ENCODE results near the gene HOXA3. TPM values are rescaled to one million over a fixed set of nuclear protein-coding genes. Genes with fewer than 3 reads are reported as not detected.
A peak's percentile ranks its signal among the peaks of the same experiment; 100 is the strongest.

HOXA3 gene
- polyA plus RNA-seq, 3 donors = not detected

DNA sequence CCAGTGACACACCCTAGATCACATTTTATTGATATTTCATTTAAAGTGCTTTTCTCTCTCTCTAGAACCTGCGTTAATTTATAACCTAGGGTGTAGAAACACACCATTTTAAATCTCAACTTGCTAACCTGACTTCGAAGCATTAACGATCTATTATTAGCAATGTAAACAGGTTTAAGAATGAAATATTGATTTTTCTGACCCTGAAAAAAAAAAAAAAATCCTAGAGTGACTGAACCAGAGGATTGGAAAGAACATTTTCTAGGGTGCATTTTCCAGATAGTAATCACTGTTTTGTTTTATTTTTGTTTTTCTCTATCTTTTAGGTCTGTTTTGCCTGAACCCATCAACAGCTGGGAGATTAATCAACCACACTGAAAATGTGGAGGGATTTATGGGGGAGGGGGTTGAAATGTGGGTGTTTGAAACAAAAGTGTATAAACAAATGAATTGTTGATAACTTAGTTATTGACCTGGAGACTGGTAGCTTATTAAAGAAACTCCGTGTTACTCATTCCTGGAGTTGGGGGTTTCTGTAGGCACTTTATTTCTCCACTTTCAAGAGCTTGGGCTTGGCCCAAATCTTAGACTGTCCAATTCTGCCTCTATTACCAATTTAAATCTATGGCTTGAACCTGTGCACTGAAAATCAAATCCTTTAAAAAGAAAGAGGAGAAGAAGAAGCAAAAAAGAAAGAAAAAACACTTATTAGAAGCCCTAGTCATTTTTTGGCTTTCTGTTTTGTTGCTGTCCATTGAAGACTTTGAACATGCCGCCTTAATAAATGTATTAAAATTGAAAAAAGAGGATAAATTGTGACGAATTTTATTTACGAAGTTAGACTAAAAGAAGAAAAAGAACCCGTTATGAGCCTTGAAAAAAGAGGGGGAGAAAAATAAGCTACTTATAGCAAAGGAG lies 52.7 kb downstream of the HOXA3 start:
- Mint-ChIP-seq H3K27me3 (ENCODE audit: low read depth in 3 of 3) (peaks cover 74 to 88% (median 75%) of the 10 kb centered on the region in 3 donors), H3K9me3 (peaks cover 0 to 48% (median 19%) of the 10 kb centered on the region in 7 donors), H3K4me3 (peak overlapping the region in 1 of 2 donors; percentile 95), H3K27ac (no peak overlapping the region), H3K36me3 (peaks cover 55 to 61% of the 10 kb centered on the region in 2 donors), H3K4me1 (peaks cover 61% of the 10 kb centered on the region)
- Histone ChIP-seq H3K9ac (ENCODE audit: insufficient read depth, low read length, poor library complexity, severe bottlenecking) (no peak overlapping the region), H3K4me3 (replicated peaks in 1 of 3; ENCODE audit: low read depth in 2 of 3, low read length in 3 of 3) (no peak overlapping the region), H4K20me1 (ENCODE audit: insufficient read depth, low read length) (peaks cover 77% of the 10 kb centered on the region), H3K4me2 (replicated peaks; ENCODE audit: extremely low read depth, low read length, poor library complexity, severe bottlenecking) (no peak overlapping the region), H3K36me3 (replicated peaks in 1 of 2; ENCODE audit: control insufficient read depth in 1 of 2, insufficient read depth in 2 of 2, low read length in 2 of 2) (peaks cover 9 to 32% of the 10 kb centered on the region in 2 donors), H3K9me3 (replicated peaks in 1 of 2; ENCODE audit: control insufficient read depth in 1 of 2, insufficient read depth in 1 of 2, low read length in 2 of 2) (peaks cover 0 to 24% of the 10 kb centered on the region in 2 donors), H3K27me3 (ENCODE audit: control insufficient read depth in 2 of 2, insufficient read depth in 2 of 2, low read length in 2 of 2) (peaks cover 53 to 82% of the 10 kb centered on the region in 2 donors), H2AFZ (ENCODE audit: insufficient read depth, low read depth, low read length, poor library complexity, severe bottlenecking) (no peak overlapping the region), H3K4me1 (ENCODE audit: control insufficient read depth in 1 of 2, insufficient read depth in 2 of 2, low read length in 2 of 2) (peaks cover 48 to 53% of the 10 kb centered on the region in 2 donors), H3K27ac (ENCODE audit: low read depth in 1 of 2, low read length in 2 of 2) (no peak overlapping the region), H3K79me2 (ENCODE audit: insufficient read depth, low read length) (peaks cover 31% of the 10 kb centered on the region)
- DNase-seq = no peak
- WGBS (ENCODE audit: insufficient coverage) = no CpG with 5 or more reads among the region's 8 CpGs
- no peak for TF ChIP-seq CTCF (IDR thresholded peaks at IDR 0.05)
- intact Hi-C loops (cut with micrococcal nuclease) = loop anchor here (5.0 to 10.0 kb wide), 3 partner anchors 58 to 237 kb away; partner anchors contain the start of genes HOXA7 (in 1 of the 2) and SKAP2 (in 1 of the 2)

- Mint-ChIP-seq H3K4me3 (peak overlapping the region; percentile 89 to 95), H3K9me3 (peaks cover 0 to 54% (median 24%) of the 10 kb centered on the region in 7 donors), H3K27ac (peak overlapping the region in 1 of 7 donors; percentile 43), H3K4me1 (peaks cover 68% of the 10 kb centered on the region), H3K27me3 (ENCODE audit: low read depth in 3 of 3) (peaks cover 74 to 88% (median 75%) of the 10 kb centered on the region in 3 donors), H3K36me3 (peaks cover 61 to 68% of the 10 kb centered on the region in 2 donors)
- Histone ChIP-seq H3K36me3 (replicated peaks in 1 of 2; ENCODE audit: control insufficient read depth in 1 of 2, insufficient read depth in 2 of 2, low read length in 2 of 2) (peaks cover 9 to 32% of the 10 kb centered on the region in 2 donors), H3K9me3 (replicated peaks in 1 of 2; ENCODE audit: control insufficient read depth in 1 of 2, insufficient read depth in 1 of 2, low read length in 2 of 2) (peaks cover 0 to 24% of the 10 kb centered on the region in 2 donors), H3K79me2 (ENCODE audit: insufficient read depth, low read length) (peaks cover 31% of the 10 kb centered on the region), H2AFZ (ENCODE audit: insufficient read depth, low read depth, low read length, poor library complexity, severe bottlenecking) (no peak overlapping the region), H3K4me2 (replicated peaks; ENCODE audit: extremely low read depth, low read length, poor library complexity, severe bottlenecking) (peak overlapping the region; percentile 92), H3K27ac (ENCODE audit: low read depth in 1 of 2, low read length in 2 of 2) (no peak overlapping the region), H3K4me3 (replicated peaks in 1 of 3; ENCODE audit: low read depth in 2 of 3, low read length in 3 of 3) (peak overlapping the region in 1 of 3 experiments; percentile 90), H3K9ac (ENCODE audit: insufficient read depth, low read length, poor library complexity, severe bottlenecking) (no peak overlapping the region), H3K27me3 (ENCODE audit: control insufficient read depth in 2 of 2, insufficient read depth in 2 of 2, low read length in 2 of 2) (peaks cover 53 to 82% of the 10 kb centered on the region in 2 donors), H3K4me1 (ENCODE audit: control insufficient read depth in 1 of 2, insufficient read depth in 2 of 2, low read length in 2 of 2) (peaks cover 51 to 57% of the 10 kb centered on the region in 2 donors), H4K20me1 (ENCODE audit: insufficient read depth, low read length) (peaks cover 68% of the 10 kb centered on the region)
- no peak for DNase-seq
- 32% methylated on average over 27 of the region's 38 CpGs for WGBS (ENCODE audit: insufficient coverage)
- intact Hi-C loops (cut with micrococcal nuclease) = loop anchor here (5.0 to 10.0 kb wide), 3 partner anchors 58 to 237 kb away; partner anchors contain the start of genes HOXA7 (in 1 of the 2) and SKAP2 (in 1 of the 2)
- no peak for TF ChIP-seq CTCF (IDR thresholded peaks at IDR 0.05)
Observed at GRCh38 chr7:27098578-27099451, 53.6 kb downstream of the HOXA3 start.

Data from CD14-positive monocyte (primary cell).